ENCODE results near the gene HIPK3. TPM values are rescaled to one million over a fixed set of nuclear protein-coding genes. Genes with fewer than 3 reads are reported as not detected.

HIPK3 gene
- total and polyA plus RNA-seq, 10 of the 15 experiments (the other 5 are each of a cell fraction or from before 2014, with no cell fraction given): 3.4 to 26.5 (median 13.6) TPM

- ChIA-PET RAD21 (ENCODE audit: unreplicated experiment) (no interaction called here), POLR2A (no interaction called here), SMC1A (ENCODE audit: uncharacterized antibody, unreplicated experiment) (interaction anchor here (0.7 kb wide), 1 partner anchor 8 kb away, joined by 3 read pairs; no protein-coding TSS in a partner anchor), CTCF (no interaction called here)
- ATAC-seq: no peak
- H3K4me1 ChIP-seq (ENCODE audit: control insufficient read depth, insufficient read depth, low read length): peaks cover 3% of the 10 kb centered on the region; the same call in 1 of the 2 replicates
- no peak overlapping the region for H3K4me2 ChIP-seq (ENCODE audit: control insufficient read depth, insufficient read depth)
- no peaks in the 10 kb centered on the region for H3K27me3 ChIP-seq (replicated peaks in 1 of 2; ENCODE audit: control insufficient read depth in 2 of 2, insufficient read depth in 2 of 2, low read length in 1 of 2)
- H3K4me3 ChIP-seq: no peak overlapping the region
- no peaks in the 10 kb centered on the region for H4K20me1 ChIP-seq (ENCODE audit: control insufficient read depth, insufficient read depth)
- no peak overlapping the region for H3K27ac ChIP-seq (ENCODE audit: control insufficient read depth, insufficient read depth)
- WGBS (ENCODE audit: insufficient coverage, insufficient replicate concordance, low lambda C conversion rate, missing lambda C conversion rate): 77% methylated on average over 3 of the region's 3 CpGs
- no TSS peak for BruUV-seq (replicated peaks)
- H3K9ac ChIP-seq (ENCODE audit: control insufficient read depth, insufficient read depth, low read length): no peak overlapping the region
- no peak overlapping the region for H2AFZ ChIP-seq (ENCODE audit: control insufficient read depth, low read depth, low read length)
- no peak for FAIRE-seq
- no peaks in the 10 kb centered on the region; a peak in 1 of 4 replicates for H3K36me3 ChIP-seq (ENCODE audit: control insufficient read depth in 2 of 2, insufficient read depth in 2 of 2, low read length in 1 of 2)
- in situ Hi-C loops (cut with MboI) (no loop called here), intact Hi-C loops (cut with micrococcal nuclease; ENCODE audit: unreplicated experiment) (no loop called here)
- no peak for TF ChIP-seq RAD51 (IDR thresholded peaks at IDR 0.05)
- TF ChIP-seq MAX (IDR thresholded peaks at IDR 0.05; ENCODE audit: low read depth, low read length): no peak
- TF ChIP-seq NBN (IDR thresholded peaks at IDR 0.05): no peak
- no peak for TF ChIP-seq NFXL1 (IDR thresholded peaks at IDR 0.05; ENCODE audit: borderline replicate concordance)
- no peak for TF ChIP-seq SRF (IDR thresholded peaks at IDR 0.05; ENCODE audit: low read depth in 2 of 2, low read length in 2 of 2)
- TF ChIP-seq, protein P1, sequence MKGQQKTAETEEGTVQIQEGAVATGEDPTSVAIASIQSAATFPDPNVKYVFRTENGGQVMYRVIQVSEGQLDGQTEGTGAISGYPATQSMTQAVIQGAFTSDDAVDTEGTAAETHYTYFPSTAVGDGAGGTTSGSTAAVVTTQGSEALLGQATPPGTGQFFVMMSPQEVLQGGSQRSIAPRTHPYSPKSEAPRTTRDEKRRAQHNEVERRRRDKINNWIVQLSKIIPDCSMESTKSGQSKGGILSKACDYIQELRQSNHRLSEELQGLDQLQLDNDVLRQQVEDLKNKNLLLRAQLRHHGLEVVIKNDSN (IDR thresholded peaks at IDR 0.05; ENCODE audit: borderline replicate concordance, extremely low read length, insufficient read depth, low read depth, low read length): no peak
- TF ChIP-seq BACH1 (IDR thresholded peaks at IDR 0.05; ENCODE audit: borderline replicate concordance): no peak
- no peak for TF ChIP-seq SUPT20H (IDR thresholded peaks at IDR 0.05; ENCODE audit: borderline replicate concordance, control insufficient read depth, low read depth, low read length)
- no peak for TF ChIP-seq TARDBP (IDR thresholded peaks at IDR 0.05; ENCODE audit: borderline replicate concordance)
- H3K9me3 ChIP-seq (replicated peaks; ENCODE audit: control insufficient read depth, insufficient read depth, low read length): no peaks in the 10 kb centered on the region; the same call in 2 of the 3 replicates
- no peak for DNase-seq (ENCODE audit: low read depth, low spot score)
- H3K79me2 ChIP-seq (ENCODE audit: control insufficient read depth, insufficient read depth, low read length): peaks cover 15% of the 10 kb centered on the region
Observed at GRCh38 chr11:33311680-33312079, 54.5 kb downstream of the HIPK3 start.
